Liver (tissue), 3 donors: Measurements from ENCODE around the gene MYL7.

ENCODE experiments used
- ATF3 ChIP-seq: IDR thresholded peaks from 2 replicates; pipeline ENCODE4 v1.6.1; 2016; ENCODE audit warnings: antibody characterized with exemption
- CTCF ChIP-seq: fragments of 150-350 bp; IDR thresholded peaks from 2 replicates; pipeline ENCODE4 v1.5.1; 2017; ENCODE audit warnings: improper control_type of control experiment, low read depth, low read length; ENCODE audit not compliant: missing input control
- EGR1 ChIP-seq, 2 donors: IDR thresholded peaks; 2 replicates each; pipeline ENCODE4 v1.6.1; 2016 to 2018; ENCODE audit warnings: antibody characterized with exemption in 2 of 2, low read depth in 2 of 2
- GABPA ChIP-seq, 2 donors: IDR thresholded peaks in 1 of 2; conservative IDR thresholded peaks in 1 of 2; 2 replicates each; pipeline ENCODE4 v1.6.1; 2016; ENCODE audit warnings: antibody characterized with exemption in 2 of 2, mild to moderate bottlenecking in 1 of 2, moderate library complexity in 1 of 2
- HNF4A ChIP-seq, 2 donors: conservative IDR thresholded peaks; 2 replicates each; pipeline ENCODE4 v1.6.1; 2016; ENCODE audit warnings: antibody characterized with exemption in 2 of 2, mild to moderate bottlenecking in 2 of 2
- HNF4G ChIP-seq: IDR thresholded peaks from 2 replicates; pipeline ENCODE4 v1.6.1; 2016; ENCODE audit warnings: antibody characterized with exemption
- JUND ChIP-seq, 2 donors: IDR thresholded peaks; 2 replicates each; pipeline ENCODE4 v1.6.1; 2016; ENCODE audit warnings: antibody characterized with exemption in 2 of 2
- MAX ChIP-seq: IDR thresholded peaks from 2 replicates; pipeline ENCODE4 v1.6.1; 2016; ENCODE audit warnings: antibody characterized with exemption
- RAD21 ChIP-seq, 2 donors: IDR thresholded peaks; 2 replicates each; pipeline ENCODE4 v1.6.1; 2016; ENCODE audit warnings: antibody characterized with exemption in 2 of 2, mild to moderate bottlenecking in 2 of 2
- REST ChIP-seq: IDR thresholded peaks from 2 replicates; pipeline ENCODE4 v1.6.1; 2016; ENCODE audit warnings: antibody characterized with exemption, mild to moderate bottlenecking
- TAF1 ChIP-seq: conservative IDR thresholded peaks from 2 replicates; pipeline ENCODE4 v1.6.1; 2016; ENCODE audit warnings: antibody characterized with exemption, mild to moderate bottlenecking
- YY1 ChIP-seq: IDR thresholded peaks from 2 replicates; pipeline ENCODE4 v1.6.1; 2016; ENCODE audit warnings: antibody characterized with exemption, mild to moderate bottlenecking
- ZBTB33 ChIP-seq: IDR thresholded peaks from 2 replicates; pipeline ENCODE4 v1.6.1; 2016; ENCODE audit warnings: antibody characterized with exemption
- donor health status: healthy.
- donor health status: healthy.

- TF ChIP-seq YY1: no peak
- no peak for TF ChIP-seq CTCF
- no peak for TF ChIP-seq EGR1 (IDR thresholded peaks at IDR 0.05; ENCODE audit: low read depth in 2 of 2)
- no peak for TF ChIP-seq GABPA (IDR thresholded peaks at IDR 0.05 in 1 of 2, conservative IDR thresholded peaks at IDR 0.05 in 1 of 2)
- TF ChIP-seq MAX: no peak
- TF ChIP-seq REST: no peak
- no peak for TF ChIP-seq ZBTB33
- no peak for TF ChIP-seq ATF3
- no peak for TF ChIP-seq RAD21 (IDR thresholded peaks at IDR 0.05)
- no peak for TF ChIP-seq JUND (IDR thresholded peaks at IDR 0.05)
- TF ChIP-seq HNF4A (conservative IDR thresholded peaks at IDR 0.05): no peak
- TF ChIP-seq HNF4G: no peak
- no peak for TF ChIP-seq TAF1
These were observed 36.0 kb downstream of the MYL7 start for GRCh38 chr7:44104860-44105771.
